Hematopoietic multipotent progenitor cell treated with erythropoietin and hydrocortisone succinate and interleukin-3 and kit ligand, for 6 days (in vitro differentiated cells): ENCODE results near the gene MYO18A.

Experiments
- DNase-seq: peaks from one replicate; pipeline ENCODE4 v3.0.0-alpha.2; 2015

The MYO18A gene

GRCh38 chr17:29073045-29073444 is 107.2 kb downstream of the MYO18A start:
- DNase-seq: no peak

- DNase-seq: no peak
These were observed 108.9 kb downstream of the MYO18A start for GRCh38 chr17:29071303-29071702.

DNA sequence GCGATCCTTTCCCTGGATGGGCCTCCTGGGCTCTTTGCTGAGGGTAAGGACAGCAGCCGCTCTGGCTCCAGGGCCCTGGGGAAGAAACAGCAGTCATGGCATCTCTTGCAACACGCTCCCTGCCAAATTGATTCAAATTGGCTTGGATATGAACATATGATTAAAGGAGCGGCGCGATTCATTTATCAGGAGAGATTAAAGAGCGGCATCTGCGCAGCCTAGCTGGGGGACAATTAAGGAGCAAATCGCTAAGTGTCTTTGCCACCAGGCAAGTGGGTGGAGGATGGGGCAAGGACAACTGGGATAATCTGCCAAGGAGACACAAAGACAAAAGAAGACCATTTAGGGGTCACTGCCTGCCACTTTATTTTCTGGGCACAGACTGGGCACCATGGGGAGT is 109.4 kb downstream of the MYO18A start:
- no peak for DNase-seq

DNA sequence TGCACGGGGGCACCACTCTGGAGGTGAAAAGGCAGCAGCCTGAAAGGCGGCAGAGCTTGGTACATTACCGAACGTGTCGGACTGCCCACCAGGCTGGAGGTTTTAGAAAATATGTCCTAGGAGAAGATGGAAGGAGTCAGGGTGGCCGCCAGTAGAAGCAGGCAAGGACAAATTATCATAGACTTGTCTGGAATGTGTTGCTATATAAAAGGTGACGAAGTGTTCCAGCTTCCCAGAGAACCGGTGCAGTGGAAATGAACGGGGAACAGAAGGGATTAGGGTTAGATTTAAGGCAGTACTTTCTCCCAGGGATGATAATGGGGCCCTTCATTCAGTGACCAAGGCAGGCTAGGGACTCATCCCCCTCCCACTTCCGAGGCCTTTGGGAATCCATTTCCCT is 109.9 kb downstream of the MYO18A start:
- DNase-seq: no peak

- DNase-seq: peak; percentile 21
These were observed 110.6 kb downstream of the MYO18A start for GRCh38 chr17:29069526-29070041.

- DNase-seq: no peak
These were observed 111.4 kb downstream of the MYO18A start for GRCh38 chr17:29068818-29069217.

- no peak for DNase-seq
These were observed 113.6 kb downstream of the MYO18A start for GRCh38 chr17:29066606-29067005.

- DNase-seq: no peak
These were observed 114.2 kb downstream of the MYO18A start for GRCh38 chr17:29066047-29066446.

GRCh38 chr17:29063992-29064391 is 116.2 kb downstream of the MYO18A start:
- DNase-seq: peak; percentile 36

DNA sequence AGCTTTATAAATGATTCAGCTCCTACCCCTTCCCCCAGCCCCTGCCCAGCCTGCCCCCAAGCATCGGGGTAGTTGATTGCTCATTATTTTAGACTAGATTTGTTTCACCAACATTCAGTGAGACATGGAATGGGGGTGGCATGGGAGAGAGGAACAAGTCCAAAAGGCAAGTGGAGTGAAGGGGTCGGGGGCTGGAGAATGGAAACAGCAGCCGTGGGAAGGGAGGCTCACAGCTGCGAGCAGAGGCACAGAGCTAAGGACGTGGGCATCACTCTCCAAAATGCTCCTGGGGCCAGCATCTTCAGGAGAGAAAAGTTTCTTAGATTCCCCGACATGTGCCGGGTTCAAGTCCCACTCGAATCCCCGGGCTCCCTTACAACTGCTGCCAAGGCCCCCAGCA is 118.0 kb downstream of the MYO18A start:
- DNase-seq: no peak

- DNase-seq: peak; percentile 77
These were observed 119.2 kb downstream of the MYO18A start for GRCh38 chr17:29061036-29061435.

DNA sequence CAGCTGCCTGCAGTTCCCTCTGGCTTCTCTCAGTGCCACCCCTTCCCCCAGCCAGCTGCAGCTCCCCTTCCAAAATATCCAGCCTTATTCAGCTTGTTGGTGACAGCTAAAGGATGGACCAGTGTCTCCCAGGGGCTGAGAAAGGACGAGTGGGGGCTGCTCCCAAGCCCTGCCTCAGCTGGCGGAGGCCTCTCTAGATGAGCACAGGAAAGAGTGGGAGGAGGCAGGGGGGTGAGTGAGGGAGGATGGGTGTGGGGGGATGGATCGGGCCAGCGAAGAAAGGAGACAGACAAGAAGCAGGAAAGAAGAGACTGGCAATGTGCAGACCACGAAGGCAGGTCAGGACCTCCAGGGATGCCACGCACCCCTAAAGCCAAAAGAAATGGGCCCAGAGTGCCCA is 119.7 kb downstream of the MYO18A start:
- no peak for DNase-seq

DNA sequence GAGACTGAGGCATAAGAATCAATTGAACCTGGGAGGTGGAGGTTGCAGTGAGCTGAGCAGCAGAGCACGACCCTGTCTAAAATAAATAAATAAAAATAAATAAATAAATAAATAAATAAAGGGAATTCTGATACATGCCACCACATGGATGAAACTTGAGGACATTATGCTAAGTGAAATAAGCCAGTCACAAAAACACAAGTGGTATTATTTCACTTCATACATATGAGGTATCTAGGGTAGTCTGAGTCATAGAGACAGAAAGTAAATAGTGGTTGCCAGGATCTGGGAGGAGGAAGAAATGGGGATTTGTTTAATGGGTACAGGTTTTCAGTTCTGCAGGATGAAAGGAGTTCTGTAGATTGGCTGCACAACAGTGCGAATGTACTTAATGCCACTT is 120.9 kb downstream of the MYO18A start:
- no peak for DNase-seq

- no peak for DNase-seq
These were observed 121.8 kb downstream of the MYO18A start for GRCh38 chr17:29058391-29058790.

DNA sequence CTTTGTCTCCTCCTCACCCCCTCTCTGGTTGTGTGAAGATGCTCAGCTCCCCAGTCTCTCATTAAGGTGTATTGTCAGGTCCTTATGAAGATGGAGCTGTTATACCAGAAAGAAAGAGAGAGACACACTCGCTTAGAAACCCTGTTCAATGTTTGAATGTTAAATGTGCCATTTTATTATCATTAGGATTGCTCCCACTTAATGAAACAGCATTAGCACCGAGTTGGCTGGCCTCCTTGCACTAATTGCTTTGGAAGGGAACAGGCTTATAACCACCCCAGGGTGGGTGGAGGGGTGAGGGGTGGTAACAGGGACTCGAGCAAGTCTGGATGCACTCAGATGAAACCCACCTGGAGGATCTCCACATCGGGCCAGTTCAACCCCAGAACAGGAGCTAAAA is 122.8 kb downstream of the MYO18A start:
- no peak for DNase-seq

DNA sequence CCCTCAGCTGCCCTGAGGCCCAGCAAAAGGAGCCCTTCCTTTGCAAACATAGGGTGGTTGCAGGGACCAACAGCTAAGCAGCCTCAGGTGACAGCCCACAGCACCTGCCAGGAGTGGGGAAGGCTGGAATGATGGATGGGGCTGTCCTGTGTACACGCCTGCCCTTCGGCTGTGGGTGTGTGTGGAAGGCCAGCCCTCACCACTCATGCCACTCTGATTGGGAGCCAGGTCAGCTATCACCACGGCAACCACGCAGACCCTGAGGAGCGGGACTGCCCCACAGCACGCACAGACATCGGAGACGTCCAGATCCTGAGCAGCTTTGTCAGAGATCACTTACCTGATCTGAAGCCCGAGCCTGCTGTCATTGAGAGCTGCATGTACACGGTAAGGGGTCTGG is 125.4 kb downstream of the MYO18A start:
- no peak for DNase-seq

GRCh38 chr17:29051731-29052130 is 128.5 kb downstream of the MYO18A start:
- DNase-seq: no peak

DNA sequence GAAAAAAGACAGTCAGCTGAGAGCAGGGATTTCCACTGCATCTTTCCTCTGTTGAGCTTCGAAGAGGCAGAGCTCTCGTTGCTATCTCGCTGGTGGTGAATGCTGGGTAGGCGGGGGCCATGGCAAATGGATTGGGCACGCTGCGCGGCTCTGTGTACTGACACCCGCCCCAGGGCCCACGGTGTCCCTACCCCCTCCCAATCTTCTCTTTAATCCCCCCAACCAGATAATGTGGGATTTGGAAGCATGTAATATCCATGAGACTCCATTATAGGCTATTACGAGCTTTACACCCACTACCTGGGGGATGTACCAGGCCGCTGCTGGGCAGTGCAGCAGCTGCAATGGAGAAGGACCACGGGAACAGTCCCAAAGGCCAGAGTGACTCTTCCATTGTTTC is 129.0 kb downstream of the MYO18A start:
- no peak for DNase-seq

- no peak for DNase-seq
These were observed 130.0 kb downstream of the MYO18A start for GRCh38 chr17:29050176-29050575.

DNA sequence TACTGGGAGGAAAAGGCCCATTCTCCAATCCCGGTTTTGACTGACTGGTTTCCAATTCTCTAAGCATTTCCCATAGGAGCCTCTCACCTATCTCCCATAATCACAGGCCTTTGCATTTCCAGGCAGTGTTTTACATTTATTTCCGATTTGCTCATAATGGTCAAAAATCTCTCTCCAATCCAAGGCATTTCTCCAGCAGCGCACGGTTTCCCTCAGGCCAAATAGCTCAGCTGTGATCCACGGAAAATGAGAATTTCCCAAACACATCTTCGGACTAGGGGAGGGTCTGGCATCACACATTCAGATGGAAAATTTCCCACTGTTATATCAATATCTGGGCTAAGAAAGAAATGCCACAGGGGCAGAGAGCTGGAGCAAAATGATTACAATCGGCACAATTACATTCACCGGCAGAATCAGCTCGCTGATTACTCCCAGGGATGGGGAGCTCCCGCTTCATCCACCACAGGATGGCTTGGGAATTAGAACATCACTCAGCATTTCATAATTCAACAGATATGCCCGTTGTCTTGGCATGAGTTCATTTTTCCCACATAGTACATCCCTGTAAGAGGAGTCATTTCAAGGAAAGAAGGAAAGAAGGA is 130.6 kb downstream of the MYO18A start:
- no peak for DNase-seq

- no peak for DNase-seq
These were observed 131.5 kb downstream of the MYO18A start for GRCh38 chr17:29048440-29049368.

- no peak for DNase-seq
These were observed 133.7 kb downstream of the MYO18A start for GRCh38 chr17:29046473-29046839.

DNA sequence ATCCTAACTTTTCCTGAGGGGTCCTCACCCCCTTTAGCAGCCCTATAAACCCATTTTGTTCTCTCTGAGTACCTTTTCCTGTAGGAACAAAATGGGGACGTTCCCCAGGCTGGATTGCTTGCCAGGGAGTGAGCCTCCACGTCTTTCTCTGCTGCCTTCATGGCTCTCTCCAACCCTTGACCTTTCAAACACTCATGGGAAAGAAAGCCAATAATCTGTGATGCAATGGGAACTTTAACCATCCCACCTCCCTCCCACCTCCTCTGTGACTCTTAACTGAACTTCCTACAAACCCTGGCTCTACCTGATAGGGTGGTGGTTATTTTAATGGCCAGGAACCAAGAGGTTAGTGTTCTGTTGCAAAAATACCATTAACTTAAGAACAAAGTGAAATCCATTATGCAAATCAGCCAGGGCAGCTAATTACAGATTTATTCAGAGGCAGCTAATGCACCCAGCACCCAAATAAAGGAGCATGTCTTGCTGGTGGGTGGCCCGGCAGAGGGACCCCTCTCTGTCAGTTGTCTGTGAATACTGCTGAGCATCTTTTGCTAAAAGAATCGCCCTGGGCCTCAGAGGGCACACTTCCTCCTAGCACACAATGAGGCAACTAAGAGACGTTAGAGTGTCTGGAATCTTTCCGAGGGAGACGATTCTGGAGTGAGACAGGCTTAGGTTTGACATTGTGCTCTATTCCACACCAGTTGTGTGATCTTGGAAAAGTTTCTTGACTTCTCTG is 134.3 kb downstream of the MYO18A start:
- no peak for DNase-seq

GRCh38 chr17:29045026-29045425 is 135.2 kb downstream of the MYO18A start:
- no peak for DNase-seq
